Embryonic facial prominence (tissue), 1 donor: ENCODE data around the gene RAG2.
A peak's percentile ranks its signal among the peaks of the same experiment; 100 is the strongest.
"Not testable (repeated sequence)": the region's sequence is repeated elsewhere in the genome, so short reads cannot be mapped to it uniquely, and the experiment has no call there.

ENCODE experiments used
- DNase-seq: peaks from one replicate; pipeline ENCODE4 v3.0.0-alpha.2; 2016; ENCODE audit errors: extremely low spot score

The RAG2 gene

GRCh38 chr11:36600180-36600579 lies 2.1 kb upstream of the RAG2 start:
- DNase-seq = no peak

GRCh38 chr11:36596880-36597279 lies 1.2 kb downstream of the RAG2 start:
- DNase-seq = no peak

GRCh38 chr11:36594316-36594989 lies 3.6 kb downstream of the RAG2 start, which contains the start of gene IFTAP:
Gene IFTAP, plus strand, starts transcription at chr11:36594502. Its CDS starts 15,602 bp downstream, at chr11:36610104.
- DNase-seq = peak; percentile 87

DNA sequence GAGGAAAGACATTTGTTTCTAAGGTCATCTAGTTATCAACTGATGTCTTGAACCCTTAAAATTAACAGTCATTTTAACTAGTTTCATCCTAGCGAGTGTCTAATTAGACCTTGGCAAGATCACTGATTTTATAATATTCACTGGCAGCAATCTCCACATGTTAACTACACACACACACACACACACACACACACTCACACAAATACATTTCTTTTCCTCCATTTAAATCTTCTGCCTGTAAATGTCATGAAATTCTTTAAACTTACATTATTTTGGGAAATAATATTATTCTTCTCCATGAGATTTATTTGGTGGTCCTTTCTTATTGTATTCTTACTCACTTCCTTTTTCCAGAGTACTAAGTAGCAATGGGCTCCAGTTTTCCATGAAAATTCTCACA lies 6.6 kb downstream of the RAG2 start:
- no peak for DNase-seq

- no peak for DNase-seq
Observed at GRCh38 chr11:36590513-36590912, 7.5 kb downstream of the RAG2 start.

GRCh38 chr11:36588099-36588498 lies 9.9 kb downstream of the RAG2 start:
- DNase-seq = no peak

- DNase-seq = no peak
Observed at GRCh38 chr11:36586543-36586942, 11.5 kb downstream of the RAG2 start.

DNA sequence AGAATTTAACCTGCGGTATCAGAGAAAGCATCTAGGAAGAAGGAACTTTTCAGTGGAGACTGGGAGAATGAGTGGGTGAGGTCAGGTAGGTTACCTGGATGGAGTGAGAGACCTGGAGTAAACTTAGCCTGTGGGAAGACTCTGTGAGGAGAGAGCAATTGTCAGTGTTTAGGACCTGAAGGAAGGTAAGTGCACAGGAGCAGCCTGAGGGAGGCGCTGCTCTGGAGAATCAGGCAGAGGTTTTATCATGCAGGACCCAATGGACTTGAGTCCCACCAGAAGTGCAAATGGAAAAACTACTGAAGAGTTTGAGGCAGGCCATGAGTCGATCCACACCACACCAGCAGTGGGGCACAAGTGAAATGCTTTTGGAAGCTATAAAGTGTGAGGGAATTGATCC lies 14.4 kb downstream of the RAG2 start:
- DNase-seq = no peak

DNA sequence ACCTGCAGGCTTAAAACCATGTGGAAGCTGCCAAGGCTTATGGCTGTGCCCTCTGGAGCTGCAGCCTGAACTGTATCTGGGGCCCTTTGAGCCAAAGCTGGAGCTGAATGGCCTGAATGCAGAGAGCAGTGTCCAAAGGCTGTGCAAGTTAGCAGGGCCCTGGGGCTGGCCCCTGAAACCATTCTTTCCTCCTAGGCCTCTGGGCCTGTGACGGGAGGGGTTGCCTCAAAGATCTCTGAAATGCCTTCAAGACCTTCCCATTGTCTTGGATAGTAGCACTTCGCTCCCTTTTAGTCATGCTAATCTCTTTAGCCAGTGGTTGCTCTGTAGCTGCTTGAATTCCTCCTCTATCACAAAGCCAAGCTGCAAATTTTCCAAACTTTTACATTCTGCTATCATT lies 16.5 kb downstream of the RAG2 start:
- no peak for DNase-seq

- no peak for DNase-seq
Observed at GRCh38 chr11:36578458-36578857, 19.6 kb downstream of the RAG2 start.

DNA sequence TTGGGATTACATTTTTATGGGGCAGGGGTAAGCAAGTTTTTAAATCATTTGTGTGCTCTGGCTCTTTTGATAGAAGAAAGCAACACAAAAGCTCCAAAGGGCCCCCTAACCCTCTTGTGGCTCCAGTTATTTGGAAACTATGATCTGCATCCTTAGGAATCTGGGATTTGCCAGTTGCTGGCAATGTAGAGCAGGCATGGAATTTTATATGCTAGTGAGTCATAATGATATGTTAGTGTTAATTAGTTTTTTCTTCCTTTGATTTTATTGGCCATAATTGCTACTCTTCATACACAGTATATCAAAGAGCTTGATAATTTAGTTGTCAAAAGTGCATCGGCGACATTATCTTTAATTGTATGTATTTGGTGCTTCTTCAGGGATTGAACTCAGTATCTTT lies 20.2 kb downstream of the RAG2 start:
- peak; percentile 18 for DNase-seq

- DNase-seq = no peak
Observed at GRCh38 chr11:36577373-36577772, 20.7 kb downstream of the RAG2 start.

GRCh38 chr11:36574486-36574885 lies 23.6 kb downstream of the RAG2 start:
- DNase-seq = no peak

GRCh38 chr11:36569095-36569494 lies 28.9 kb downstream of the RAG2 start:
- DNase-seq = no peak

DNA sequence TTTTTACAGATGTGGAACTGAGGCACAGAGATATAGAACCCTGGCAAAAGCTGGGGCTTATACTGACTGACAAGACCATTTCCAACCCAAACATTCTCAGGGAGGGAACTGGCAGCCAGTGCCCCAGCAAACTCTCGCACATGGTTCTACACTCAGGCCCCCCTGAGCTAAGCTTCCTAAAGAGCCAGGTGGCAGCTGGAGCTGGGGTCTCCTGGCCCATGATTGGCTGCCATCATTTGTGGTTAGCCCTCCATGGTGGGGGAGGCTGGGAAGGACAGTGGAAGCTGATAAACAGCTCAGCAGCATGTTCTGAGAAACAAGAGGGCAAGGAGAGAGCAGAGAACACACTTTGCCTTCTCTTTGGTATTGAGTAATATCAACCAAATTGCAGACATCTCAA lies 30.3 kb downstream of the RAG2 start, which contains the start of gene RAG1:
TSS of gene RAG1 (plus strand) at position 314 of the 400 bp plus-strand sequence. CDS start 5,298 bp downstream, outside the sequence.
- DNase-seq = no peak

DNA sequence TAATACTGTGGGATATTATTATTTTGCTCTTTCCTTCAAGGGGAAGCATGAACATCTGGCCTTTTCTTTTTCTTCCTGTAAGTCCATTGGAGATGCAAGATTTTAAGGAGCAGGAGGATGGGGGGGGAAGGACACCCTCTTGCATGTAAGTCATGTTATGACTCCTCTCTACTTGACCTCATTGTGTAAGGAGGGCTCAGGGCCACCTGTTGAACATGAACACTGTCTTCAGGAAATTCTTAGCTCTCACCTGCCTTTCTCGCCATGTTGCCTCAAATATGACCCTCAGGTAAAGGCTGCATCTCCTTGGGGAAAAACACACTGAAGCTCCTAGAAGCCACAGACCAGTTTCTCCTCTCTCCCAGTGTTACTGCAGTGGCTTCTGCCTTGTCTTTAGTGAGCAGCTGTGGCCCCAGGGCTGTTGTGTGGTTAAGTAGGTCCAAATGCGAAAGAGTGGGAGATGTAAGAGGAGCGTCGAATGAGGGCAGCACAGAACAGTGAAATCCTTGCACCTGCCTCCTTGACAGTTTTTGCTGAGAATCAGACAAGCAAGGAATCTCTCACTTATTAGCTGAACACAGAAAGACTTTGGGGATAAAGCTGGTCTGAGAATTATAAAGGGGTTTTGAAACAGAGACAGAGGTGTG lies 31.5 kb downstream of the RAG2 start:
- DNase-seq = no peak

- no peak for DNase-seq
Observed at GRCh38 chr11:36565031-36565610, 32.9 kb downstream of the RAG2 start.

DNA sequence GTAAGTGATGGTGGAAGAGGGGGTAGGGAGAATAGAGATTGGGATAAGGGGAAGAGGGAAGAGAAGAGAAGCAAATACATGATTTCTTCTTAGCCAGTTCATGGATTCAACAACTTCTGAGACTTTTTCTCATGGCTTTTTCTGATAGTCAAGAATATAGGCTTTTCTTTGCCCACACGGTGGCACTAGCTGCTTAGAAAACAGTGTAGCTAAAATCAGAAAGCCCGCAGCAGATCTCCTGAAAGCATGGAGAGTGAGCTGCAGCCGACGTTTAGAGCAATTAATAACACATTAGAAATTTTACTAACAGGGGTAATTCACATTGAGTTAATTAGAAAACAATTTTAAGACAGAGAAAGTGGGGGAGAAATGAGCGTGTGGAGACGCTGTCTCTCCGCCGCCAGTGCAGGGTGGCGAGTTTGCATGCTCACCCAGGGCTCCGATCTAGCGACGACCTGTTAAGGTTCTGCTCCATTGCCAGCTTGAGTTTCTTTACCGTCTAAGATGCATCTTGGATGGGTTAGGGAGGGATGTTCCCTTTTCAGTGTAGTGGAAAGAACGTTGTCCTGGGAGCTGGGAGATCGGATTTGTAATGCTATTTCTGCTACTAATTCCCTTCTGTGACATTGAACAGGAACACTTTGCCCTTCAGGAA lies 33.5 kb downstream of the RAG2 start:
- peak; percentile 40 for DNase-seq

DNA sequence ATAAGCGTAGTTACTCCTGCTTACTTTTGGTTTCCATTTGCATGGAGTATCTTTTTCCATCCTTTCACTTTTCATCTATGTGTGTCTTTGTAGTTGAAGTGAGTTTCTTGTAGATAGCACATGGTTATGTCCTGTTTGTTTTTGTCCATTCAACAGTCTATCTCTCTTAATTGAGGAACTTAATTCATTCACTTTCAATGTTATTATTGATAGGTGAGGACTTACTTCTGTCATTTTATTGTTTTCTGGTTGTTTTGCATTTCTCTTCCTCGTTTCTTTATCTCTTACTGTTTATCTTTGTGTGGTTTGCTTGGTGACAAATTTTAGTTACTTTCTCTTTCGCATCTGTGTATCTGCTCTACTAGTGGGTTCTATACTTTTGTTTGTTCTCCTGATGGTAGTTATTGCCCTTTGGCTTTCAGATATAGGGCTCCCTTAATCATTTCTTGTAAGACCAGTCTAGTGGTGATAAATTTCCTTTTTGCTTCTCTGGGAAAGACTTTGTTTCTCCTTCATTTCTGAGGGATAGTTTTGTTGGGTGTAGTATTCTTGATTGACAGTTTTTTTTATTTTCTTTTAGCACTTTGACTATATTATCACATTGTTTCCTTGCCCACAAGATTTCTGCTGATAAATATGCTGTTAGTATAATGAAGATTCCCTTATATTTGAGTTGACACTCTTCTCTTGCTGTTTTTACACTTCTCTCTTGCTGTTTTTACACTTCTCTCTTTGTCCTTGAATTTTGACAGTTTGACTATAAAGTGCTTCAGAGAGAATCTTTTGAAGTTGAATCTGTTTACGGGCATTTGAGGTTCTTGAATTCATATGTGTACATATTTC lies 39.2 kb downstream of the RAG2 start:
- DNase-seq = no peak

DNA sequence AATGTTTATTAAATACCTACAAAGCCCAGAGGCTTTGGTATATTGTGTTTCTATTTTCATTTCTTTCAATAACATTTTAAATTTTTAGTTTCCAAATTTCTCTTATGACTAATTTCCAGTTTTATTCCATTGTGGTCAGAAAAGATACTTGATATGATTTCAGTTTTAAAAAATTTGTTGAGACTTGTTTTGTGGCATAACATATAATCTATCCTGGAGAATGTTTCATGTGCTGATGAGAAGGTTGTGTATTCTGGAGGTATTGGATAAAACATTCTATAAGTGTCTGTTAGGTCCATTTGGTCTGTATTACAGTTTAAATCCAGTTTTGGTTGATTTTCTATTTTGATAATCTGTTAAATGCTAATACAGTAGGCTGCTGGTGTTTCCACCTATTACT lies 40.0 kb downstream of the RAG2 start:
- no peak for DNase-seq

DNA sequence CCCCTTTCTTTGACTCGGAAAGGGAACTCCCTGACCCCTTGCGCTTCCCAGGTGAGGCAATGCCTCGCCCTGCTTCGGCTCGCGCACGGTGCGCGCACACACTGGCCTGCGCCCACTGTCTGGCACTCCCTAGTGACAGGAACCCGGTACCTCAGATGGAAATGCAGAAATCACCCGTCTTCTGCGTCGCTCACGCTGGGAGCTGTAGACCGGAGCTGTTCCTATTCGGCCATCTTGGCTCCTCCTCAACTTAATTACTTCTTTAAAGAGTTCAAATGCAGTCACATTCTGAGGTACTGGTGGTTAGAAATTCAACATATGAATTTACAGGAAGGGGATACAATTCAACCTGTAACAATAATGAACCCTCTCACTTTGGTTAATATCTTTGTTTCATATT lies 40.6 kb downstream of the RAG2 start:
- not testable (repeated sequence) for DNase-seq
